ENCODE measurements around the gene NAA30.

DNA sequence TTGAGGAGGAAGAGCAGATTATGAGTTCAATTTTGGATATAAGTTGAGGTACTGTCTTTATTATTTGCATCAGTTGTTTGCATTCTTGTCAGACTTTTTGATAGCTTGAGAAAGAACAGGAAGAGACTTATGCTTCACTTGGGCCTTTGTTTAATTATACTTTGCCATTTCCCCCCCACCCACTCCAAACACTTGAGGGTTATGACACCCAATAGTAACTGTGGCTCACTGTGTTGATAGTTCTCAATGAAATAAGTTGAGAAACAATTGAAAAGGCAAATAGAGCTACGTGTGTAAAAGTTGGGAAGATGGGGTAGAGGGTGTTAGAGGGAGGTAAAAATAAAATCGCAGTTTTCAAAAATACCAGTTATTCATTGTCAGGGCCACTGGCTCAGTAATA lies 17.7 kb downstream of the NAA30 start:
- TF ChIP-seq POLR2A (IDR thresholded peaks at IDR 0.05), result no peak
- TF ChIP-seq, protein P1, sequence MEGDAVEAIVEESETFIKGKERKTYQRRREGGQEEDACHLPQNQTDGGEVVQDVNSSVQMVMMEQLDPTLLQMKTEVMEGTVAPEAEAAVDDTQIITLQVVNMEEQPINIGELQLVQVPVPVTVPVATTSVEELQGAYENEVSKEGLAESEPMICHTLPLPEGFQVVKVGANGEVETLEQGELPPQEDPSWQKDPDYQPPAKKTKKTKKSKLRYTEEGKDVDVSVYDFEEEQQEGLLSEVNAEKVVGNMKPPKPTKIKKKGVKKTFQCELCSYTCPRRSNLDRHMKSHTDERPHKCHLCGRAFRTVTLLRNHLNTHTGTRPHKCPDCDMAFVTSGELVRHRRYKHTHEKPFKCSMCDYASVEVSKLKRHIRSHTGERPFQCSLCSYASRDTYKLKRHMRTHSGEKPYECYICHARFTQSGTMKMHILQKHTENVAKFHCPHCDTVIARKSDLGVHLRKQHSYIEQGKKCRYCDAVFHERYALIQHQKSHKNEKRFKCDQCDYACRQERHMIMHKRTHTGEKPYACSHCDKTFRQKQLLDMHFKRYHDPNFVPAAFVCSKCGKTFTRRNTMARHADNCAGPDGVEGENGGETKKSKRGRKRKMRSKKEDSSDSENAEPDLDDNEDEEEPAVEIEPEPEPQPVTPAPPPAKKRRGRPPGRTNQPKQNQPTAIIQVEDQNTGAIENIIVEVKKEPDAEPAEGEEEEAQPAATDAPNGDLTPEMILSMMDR (IDR thresholded peaks at IDR 0.05), result no peak

Measured in Peyer's patch (tissue), 4 donors.